Activated T-cell treated with anti-CD3 and anti-CD28 coated beads for 1 hour (primary cell): ENCODE measurements around the gene RHBDD1.

Experiments used
- DNase-seq: peaks from one replicate; pipeline ENCODE4 v3.0.0-alpha.2; 2020; ENCODE audit warnings: low read depth

RHBDD1 gene

DNA sequence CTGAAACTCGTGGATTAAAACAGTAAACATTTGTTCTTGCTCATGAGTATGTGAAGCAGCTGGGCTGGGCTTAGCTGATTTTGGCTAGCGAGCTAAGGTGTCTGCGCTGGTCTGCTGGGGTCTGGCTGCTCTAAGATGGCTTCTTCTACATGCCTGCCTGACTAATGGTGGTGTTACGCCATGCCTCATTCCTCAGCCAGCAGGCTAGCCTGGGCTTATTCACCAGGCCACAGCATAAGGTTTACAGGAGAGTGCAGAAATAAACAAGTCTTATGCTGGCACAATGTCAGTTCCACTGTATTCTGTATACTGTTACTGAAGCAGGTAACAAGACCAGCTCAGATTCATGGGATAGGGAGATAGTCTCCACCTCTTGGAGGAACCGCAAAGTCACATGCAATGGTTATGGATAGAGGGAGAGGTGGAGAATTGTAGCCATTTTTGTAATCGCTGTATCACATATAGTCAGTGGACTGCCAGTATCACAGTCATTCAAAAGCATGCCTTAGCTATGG, 80.0 kb downstream of the RHBDD1 start:
- DNase-seq = no peak

DNA sequence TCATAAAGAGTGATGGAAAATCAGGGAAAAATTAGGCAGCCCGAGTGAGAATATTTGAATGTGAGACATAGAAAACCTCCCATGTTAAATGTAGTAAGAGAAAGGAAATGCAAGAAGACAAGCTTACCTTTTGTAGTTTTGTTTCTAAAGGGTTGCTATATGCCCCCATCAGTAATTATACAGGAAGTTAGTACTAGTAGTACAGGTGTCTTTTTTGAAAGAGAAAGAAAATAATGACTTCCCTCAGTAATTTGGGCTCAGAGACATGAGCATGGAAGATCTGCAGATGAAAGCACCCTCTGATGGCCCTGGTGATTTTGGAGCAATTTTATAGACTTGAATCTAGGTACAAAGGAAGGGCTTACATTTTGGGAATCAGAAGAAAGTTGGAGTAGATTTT, 80.8 kb downstream of the RHBDD1 start:
- no peak for DNase-seq

DNA sequence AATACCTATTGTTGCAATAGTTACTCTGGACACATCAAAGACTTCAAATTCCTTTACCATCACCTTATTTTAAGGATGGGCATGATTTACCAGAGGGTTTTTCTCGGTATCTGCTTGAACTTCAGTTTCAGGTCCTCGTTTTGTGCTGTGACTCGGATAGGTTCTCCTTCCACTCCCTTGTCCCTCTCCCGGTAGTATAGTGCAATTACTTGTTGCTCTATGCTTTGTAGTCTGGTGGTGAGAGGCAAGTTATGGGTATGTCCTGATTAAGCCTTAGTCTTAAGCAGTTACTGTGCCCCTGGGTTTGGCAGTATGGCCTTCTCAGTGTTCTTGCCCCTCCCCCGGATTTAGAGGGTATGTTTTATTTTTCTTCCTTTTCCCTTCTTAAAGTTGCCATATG, 96.6 kb downstream of the RHBDD1 start:
- no peak for DNase-seq

DNA sequence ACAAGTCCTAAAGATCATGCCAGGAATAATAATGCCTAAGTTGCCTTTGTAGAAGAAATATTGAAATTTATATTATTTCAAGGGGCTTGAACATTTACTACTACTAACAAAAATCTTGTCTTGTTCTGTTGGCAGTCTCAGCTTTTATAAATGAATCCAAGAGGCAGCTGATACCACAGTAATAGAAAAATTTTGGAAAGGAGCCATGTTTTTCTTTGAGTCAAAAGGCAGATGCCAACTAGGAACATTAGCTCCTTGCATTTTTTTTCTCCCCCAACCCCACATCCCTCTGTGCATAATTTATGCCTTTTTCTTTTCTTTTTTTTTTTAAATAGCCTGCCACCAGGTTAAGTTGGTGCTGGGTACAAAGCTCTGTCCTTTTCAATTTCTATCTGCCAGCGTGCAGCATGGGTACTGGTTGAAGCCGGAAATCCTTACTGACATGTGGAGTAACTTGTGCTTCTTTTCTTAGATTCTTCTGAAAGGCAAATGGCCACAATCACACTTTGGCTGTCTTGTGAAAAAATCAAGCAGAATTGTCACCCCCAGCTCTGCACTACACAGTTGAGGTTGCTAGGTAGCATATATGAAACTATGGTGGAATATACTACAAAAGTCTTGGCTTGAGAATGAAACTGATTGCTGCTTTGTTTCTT, 98.8 kb downstream of the RHBDD1 start:
- DNase-seq = no peak

DNA sequence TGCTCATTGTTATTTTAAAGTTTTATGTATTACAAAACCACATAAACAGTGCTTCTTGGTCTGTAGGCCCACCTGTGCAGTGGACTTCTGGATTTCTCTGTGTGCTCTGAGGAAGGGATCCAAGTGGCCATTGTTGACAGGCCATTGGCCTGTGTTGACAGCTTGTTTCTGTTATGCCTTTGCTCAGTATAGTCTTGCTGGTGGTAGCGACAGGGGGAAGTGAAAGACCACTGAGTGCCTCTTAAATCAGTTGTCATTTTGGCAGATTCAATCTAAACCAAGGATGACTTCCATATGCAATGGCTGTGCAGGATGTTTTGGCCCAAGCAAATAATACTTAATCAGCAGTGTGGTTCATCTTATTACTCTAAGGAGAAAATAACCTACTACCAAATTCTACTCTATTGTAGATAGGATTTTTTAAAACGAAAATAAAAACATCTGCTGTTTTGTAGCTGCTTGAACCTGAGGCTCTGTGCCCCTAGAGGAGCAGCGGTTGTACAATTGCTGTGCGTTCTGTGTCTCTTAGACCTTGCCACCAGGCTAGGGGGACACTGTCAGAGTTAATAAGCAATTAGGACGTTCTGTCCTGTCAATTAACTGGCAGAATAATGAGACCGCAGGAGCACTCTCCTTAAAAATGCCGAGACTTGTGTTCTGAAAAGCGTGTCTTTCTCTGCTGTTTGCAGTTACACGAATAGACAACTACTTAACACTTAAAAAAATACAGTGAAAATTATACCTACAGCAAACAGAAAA, 108.2 kb downstream of the RHBDD1 start:
- no peak for DNase-seq

DNA sequence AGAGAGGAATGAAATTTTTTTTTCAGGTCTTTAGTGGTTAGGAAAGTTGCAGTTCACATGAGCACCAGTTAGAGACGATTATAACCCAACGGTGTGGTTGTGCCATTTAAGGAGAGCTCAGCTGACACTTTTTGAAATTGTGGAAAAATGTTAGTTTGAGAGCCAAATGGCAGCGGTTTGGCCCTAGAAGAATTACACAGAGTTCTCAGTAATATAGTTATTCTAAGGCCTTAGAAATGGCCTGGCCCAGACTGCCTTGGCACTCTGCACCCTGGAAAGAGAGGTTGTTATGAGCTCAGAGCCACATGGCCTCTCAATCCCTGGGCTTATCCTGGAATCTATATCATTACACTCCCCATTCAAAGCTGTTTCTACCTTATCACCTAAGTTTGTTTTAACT, 117.4 kb downstream of the RHBDD1 start:
- no peak for DNase-seq

DNA sequence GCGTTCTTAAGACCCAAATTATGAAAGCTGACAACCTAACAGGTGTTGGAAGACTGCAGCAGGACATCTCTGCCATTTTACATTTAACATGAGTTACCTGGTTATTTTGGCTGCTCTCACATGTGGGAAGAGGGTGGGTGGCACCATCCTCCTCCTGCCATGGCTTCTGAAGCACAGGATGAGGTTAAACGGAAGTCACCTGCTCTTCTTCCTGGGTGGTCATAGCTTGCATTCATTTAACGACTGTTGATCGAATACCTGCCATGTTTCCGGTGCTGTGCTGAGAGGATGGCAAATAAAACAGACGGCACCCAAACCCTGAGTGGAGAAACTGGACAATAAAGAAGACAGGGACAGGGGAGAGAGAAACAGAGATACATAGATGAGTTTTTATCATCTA, 118.0 kb downstream of the RHBDD1 start:
- no peak for DNase-seq

DNA sequence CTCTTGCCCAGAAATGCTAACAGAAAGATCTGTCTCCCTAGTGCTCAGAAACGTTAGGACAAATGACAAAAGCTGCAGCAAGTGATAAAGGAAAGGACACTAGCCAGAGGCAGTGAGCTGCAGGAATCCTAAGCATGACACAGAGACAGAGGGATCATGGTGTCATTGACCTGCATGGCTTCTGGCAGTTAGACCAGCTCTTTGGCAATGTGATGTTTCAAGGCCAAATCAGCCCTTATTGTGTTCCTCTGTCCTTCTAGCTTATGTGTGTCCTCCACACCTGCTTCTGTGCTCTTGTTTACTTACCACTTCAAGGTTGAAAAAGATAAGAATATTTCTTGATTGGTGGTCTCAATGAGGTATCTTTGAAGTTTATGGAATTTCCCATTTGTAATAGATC, 120.8 kb downstream of the RHBDD1 start:
- DNase-seq = no peak

DNA sequence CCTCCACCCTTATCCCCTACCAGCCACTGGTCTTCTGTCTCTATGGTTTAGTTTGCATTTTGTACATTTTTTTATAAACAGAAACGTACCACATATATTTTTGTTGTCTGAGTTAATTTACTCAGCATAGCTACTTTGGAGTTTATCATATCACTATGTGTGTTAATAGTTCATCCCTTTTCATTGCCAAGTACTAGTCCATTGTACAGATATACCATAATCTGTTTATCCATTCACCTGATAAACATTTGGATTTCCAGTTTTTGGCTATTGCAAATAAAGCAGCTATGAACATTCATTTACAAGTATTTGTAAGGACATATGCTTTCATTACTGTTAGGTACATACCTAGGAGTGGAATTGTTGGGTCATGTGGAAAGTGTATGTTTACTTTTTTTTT, 123.6 kb downstream of the RHBDD1 start:
- DNase-seq = no peak

DNA sequence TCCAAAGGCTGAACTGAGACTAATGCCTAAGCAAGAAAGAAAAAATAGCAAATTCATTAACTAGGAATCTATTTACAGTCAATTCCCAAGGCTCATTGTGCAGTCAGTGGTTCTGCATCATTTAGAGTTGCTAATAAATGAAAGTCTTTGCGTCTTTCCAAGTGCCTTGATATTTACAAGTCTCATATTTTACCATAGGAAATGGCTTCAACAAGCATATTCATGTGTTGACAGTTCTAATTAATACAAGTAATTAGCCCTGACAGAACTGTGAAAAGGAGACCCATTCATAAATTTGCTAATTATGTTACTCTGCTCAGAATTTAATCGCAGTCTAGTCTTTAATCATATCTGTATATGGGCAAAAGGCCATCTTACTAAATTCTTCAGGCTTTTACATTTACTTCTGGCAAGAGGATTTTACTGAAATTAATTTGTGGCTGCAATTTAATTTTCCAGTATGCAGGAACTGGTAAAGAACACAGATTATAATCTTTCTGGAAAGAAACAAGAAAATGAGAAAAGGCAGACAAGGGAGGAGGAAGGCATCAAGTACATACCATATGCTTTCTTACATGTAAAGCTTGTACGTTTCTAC, 126.4 kb downstream of the RHBDD1 start:
- DNase-seq = no peak

DNA sequence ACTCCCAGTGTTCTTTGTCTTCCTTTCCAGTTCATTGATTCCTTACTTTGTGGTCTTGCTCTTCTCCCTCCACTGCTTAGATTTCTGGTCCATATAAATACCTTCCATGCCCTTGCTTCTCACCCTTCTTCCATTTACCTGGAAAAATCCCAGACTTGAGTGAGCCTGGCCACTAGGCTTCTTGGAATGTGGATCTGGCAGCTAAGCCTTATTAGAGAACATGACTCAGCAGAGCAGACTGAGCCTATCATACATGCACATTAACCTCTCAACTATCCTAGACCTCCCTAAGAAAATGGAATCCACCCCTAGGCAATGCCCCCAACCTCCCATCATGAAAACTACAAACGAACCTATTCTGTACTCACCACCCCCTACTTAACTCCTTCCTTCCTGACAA, 127.7 kb downstream of the RHBDD1 start:
- DNase-seq = no peak

DNA sequence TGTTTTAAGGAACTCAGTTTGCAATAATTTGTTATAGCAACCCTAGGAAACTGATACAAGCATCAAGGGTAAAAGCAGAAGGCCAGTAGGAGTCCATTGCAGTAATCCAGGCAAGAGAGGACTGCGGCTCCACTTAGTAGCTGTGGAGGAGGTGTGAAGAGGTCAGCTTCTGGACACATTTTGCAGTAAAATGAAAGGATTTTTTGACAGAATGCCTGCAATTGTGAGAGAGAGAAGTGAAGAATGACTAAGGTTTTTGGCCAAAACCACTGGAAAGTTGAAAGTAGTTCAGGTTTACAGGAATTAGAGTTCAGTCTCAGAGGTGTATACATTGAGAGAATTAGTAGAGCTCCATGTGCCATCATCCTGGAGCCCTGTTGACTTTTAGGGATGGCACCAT, 129.5 kb downstream of the RHBDD1 start:
- no peak for DNase-seq

DNA sequence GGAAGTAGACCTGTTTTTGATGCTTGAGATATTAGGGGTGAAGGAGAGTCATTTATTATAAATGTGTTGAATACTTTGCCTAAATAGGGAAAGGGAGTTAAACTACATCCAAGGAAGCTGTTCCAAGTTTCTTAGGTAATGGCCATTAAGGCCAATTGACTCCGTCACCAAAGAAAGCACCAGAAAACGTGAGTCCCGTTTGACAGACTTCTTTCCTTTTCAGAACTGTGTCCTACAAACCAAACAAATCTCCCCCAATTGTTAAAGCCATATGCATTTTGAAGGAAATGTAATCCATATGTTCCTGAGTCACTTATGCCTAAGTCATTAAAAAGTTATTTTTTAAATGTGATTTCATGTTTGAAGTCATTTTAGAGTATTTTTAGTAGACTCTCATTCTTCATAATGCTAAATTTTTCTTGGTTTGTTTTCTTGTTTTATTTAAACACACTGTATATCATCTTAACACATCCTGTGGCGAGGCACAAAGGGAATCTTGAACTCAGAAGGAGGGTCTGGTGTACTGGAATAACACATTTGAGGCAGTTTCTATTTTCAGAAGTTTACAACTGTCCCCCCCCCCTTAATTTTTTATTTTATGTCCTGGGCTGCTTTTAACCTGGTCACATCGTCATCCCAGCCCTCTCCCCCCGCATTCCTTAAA, 133.7 kb downstream of the RHBDD1 start:
- no peak for DNase-seq

DNA sequence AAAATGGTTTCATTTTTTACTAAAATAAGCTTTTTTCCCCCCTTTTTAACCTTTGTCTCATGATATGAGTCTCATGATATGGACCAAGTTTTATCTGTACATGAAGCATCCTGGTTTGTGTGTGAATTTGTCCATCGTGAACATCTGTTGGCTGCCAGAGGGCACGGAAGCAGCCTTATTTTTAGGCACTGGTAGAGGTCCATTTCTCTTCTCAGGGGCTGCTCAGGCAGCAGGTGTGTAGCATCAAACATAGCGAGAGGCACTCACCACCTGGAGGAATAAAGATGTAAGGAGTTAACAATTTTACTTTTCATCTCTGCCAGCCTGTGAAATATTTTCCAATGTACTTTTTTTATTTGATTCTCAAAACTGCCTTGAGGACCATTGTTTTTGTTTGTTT, 134.5 kb downstream of the RHBDD1 start:
- DNase-seq = no peak

DNA sequence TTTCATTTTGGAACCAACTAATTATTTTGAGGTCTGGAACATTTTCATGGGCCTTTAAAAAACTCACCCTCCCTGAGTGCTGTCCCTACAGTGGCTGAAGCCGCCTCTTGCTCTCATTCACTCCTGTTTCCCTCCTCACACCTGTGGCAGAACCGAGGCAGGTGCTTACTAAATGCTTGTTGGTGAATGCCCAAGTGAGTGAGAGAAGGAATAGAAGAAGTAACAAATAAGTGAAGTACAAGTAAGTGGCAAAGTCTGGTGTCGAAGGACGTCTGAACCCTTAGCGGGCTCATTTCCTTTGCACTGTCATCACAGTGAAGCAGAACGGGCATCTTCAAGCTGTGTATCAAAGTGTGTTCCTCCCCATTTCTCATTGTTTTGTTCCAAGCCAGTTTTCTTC, 135.2 kb downstream of the RHBDD1 start:
- no peak for DNase-seq

DNA sequence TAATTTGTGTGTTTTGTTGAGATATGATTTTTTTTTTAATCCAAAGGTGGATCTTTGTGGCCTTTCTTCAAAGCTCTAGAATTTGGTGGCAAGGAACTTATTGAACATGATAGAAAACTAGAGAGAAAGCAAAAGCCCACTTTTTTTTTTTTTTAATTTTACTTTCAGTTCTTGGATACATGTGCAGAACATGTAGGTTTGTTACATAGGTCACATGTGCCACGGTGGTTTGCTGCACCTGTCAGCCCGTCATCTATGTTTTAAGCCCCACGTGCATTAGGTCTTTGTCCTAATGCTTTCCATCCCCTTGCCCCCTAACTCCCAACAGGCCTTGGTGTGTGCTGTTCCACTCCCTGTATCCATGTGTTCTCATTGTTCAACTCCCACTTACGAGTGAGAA, 135.9 kb downstream of the RHBDD1 start:
- DNase-seq = no peak

DNA sequence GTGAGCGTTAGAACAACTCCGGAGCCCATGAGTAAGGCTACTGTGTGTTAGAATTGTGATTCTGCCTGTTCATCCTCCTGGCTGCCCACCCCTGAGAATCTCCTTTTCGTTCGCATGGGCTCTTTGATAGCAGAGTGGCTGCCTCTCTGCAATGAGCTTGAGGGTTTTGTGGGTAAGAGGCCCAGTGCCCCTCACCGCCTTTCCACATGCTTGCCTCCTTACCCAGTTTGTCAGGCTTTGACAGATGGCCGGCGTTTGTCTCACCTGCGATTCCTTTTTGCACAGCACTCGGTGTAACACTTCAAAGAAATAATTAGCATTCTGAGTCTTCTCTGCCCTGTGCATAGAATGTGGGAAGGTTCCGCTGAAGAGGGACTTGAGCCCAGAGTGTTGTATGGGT, 138.0 kb downstream of the RHBDD1 start:
- DNase-seq = no peak

DNA sequence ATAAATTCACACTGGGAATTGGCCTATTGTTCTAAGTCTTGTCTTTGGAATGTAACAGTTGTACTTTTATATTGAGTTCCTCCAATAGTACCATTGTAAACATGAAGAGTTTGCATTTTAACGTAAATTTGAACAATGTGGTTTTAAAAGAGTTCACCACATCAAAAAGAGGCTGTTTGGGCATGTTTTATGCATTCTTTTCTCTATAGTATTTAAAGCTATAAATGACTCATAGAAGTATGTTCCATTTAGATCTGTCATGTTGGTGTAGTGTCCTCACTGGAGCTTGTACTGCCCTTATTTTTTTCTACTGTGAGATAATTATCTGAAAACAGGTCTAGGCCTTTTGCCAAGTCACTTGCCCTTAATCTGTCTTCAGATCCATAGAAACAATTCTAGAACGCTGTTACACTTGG, 141.9 kb downstream of the RHBDD1 start:
- no peak for DNase-seq

DNA sequence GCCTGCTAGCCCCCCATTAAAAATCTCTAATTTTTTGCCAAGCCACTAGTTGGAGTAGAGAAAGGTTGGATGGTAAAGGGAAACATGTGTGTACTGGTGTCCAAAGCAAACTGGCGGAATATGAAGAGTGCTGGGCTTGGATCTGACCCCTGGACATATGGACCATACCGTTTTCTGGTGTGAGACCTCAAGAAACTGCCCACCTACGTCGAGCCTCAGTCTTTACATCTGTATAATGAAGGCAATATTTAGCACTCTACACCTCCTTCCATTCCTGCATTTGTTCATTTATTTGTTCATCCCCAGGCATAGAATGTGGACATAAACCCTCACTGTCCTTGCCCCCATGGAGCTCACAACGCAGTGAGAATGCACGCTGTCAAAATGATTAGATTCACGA, 142.4 kb downstream of the RHBDD1 start:
- DNase-seq = no peak

DNA sequence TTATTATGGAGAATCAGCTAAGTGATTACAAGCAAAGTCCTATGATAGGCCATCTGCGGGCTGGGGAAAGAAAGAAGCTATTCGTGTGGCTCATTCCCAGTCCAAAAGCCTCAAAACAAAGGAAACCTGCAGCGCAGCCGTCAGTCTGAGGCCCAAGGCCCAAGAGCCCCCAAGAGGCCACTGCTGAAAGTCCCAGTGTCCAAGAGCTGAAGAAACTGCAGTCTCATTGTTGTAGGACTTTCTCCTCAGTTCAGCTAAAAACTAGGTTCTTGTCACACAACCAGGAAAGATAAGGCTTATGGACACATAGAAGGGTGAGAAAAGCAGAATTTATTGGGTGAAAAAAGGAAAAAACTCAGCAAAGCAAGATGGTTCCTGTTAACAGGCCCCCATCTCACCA, 143.2 kb downstream of the RHBDD1 start:
- no peak for DNase-seq

DNA sequence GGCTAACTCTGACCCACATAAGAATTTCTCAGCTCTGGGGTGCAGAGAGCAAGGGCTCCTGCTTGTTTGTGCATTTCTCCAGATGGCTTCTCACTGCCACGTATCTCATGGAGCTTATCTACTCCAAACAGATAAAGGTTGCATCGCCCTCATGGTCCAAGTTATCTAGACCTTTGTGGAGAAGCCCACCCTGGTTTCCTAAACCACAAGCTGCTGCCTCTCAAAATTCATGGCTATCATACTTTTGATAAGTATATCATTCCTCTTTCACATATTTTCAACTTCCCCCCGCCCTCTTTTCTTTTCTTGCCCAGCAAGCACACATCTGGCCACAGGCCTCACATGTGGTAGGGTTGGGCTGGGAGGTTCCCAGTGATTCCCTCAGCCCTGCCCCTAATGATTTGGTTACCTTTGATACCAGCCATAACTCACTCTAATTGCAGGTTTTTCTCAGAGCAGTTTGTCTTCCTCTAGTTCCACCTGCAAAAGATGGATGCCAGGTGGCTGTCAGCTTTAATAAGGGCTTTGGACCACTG, 146.0 kb downstream of the RHBDD1 start:
- no peak for DNase-seq

DNA sequence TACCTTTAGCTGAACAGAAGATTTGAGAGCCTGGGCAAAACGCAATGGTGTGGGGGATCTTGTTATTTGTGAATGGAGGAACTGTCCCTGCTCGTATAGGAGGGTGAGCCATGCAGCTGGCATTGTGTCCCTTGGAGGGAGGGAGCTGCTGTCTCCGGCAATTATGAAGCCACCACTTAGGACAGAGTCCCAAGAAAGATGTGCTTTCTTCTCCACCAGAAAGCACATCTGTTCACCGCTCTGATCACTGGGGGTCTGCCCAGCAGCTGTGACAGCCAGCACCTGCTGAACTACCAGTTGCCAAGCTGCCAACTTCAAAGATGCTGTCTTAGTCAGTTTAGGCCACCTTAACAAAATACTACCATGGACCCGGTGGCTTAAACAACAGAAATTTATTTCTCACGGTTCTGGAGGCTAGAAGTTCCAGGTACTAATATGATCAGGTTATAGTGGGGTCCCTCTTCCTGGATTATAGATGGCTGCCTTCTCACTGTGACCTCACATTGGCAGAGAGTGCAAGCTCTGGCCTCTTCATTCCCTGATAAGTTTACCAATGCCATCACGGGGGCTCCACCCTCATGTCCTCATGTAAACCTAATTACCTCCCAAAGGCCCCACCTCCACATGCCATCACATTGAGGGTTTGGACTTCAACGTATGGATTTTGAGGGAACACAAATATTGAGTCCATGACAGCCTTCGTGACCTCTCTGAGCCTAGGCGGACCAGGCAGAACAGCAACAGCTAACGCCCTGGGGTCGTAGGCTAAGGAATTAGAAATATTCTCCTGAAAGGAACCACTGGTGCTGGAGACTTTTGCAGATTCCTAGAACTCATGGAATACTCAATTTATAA, 148.3 kb downstream of the RHBDD1 start:
- DNase-seq = no peak
